ENCODE results near the gene FLRT3. TPM values are rescaled to one million over a fixed set of nuclear protein-coding genes. Genes with fewer than 3 reads are reported as not detected.

Gene FLRT3
- total and polyA plus RNA-seq, 10 of the 15 experiments (the other 5 are each of a cell fraction or from before 2014, with no cell fraction given): 0.06 to 1.9 (median 0.29) TPM

- H2AFZ ChIP-seq (ENCODE audit: control insufficient read depth, low read depth, low read length): no peak overlapping the region
- ATAC-seq (no peak), DNase-seq (ENCODE audit: low read depth, low spot score) (no peak), FAIRE-seq (no peak)
- RAD21 ChIA-PET (ENCODE audit: unreplicated experiment): no interaction called here
- no peak overlapping the region for H3K4me3 ChIP-seq
- no peaks in the 10 kb centered on the region for H4K20me1 ChIP-seq (ENCODE audit: control insufficient read depth, insufficient read depth)
- H3K4me2 ChIP-seq (ENCODE audit: control insufficient read depth, insufficient read depth): no peak overlapping the region
- BruUV-seq (replicated peaks): no TSS peak
- CTCF ChIA-PET: interaction anchor here (0.6 kb wide), 1 partner anchor 251 kb away, joined by 4 read pairs; no protein-coding TSS in a partner anchor
- POLR2A ChIA-PET: no interaction called here
- no peak for TF ChIP-seq STAT3 (IDR thresholded peaks at IDR 0.05; ENCODE audit: low read depth, low read length)
- TF ChIP-seq ZNF217 (IDR thresholded peaks at IDR 0.05): no peak
- TF ChIP-seq KLF5 (IDR thresholded peaks at IDR 0.05; ENCODE audit: partially characterized antibody): no peak
- TF ChIP-seq EED (IDR thresholded peaks at IDR 0.05; ENCODE audit: low read depth): no peak
- no peak for TF ChIP-seq RELA (IDR thresholded peaks at IDR 0.05; ENCODE audit: borderline replicate concordance, partially characterized antibody)
- no peak for TF ChIP-seq MYB (IDR thresholded peaks at IDR 0.05; ENCODE audit: borderline replicate concordance, low read depth, low read length)
- in situ Hi-C loops (cut with MboI): no loop called here
- SMC1A ChIA-PET (ENCODE audit: uncharacterized antibody, unreplicated experiment): interaction anchor here (1.4 to 1.8 kb wide), 2 partner anchors 18 to 37 kb away, joined by 3 to 6 read pairs; partner anchors contain the start of gene FLRT3
- intact Hi-C loops (cut with micrococcal nuclease; ENCODE audit: unreplicated experiment): no loop called here
- no peak overlapping the region for H3K9ac ChIP-seq (ENCODE audit: control insufficient read depth, insufficient read depth, low read length)
- no peak overlapping the region for H3K27ac ChIP-seq (ENCODE audit: control insufficient read depth, insufficient read depth)
- H3K36me3 ChIP-seq (ENCODE audit: control insufficient read depth in 2 of 2, insufficient read depth in 2 of 2, low read length in 1 of 2): no peaks in the 10 kb centered on the region
- H3K4me1 ChIP-seq (ENCODE audit: control insufficient read depth, insufficient read depth, low read length): no peaks in the 10 kb centered on the region
- no peaks in the 10 kb centered on the region for H3K79me2 ChIP-seq (ENCODE audit: control insufficient read depth, insufficient read depth, low read length)
- WGBS (ENCODE audit: insufficient coverage, insufficient replicate concordance, low lambda C conversion rate, missing lambda C conversion rate): 41% methylated on average over 3 of the region's 3 CpGs
- no peaks in the 10 kb centered on the region for H3K27me3 ChIP-seq (replicated peaks in 1 of 2; ENCODE audit: control insufficient read depth in 2 of 2, insufficient read depth in 2 of 2, low read length in 1 of 2)
- no peaks in the 10 kb centered on the region for H3K9me3 ChIP-seq (replicated peaks; ENCODE audit: control insufficient read depth, insufficient read depth, low read length)
These were observed 36.8 kb upstream of the FLRT3 start for GRCh38 chr20:14374196-14374595.

DNA sequence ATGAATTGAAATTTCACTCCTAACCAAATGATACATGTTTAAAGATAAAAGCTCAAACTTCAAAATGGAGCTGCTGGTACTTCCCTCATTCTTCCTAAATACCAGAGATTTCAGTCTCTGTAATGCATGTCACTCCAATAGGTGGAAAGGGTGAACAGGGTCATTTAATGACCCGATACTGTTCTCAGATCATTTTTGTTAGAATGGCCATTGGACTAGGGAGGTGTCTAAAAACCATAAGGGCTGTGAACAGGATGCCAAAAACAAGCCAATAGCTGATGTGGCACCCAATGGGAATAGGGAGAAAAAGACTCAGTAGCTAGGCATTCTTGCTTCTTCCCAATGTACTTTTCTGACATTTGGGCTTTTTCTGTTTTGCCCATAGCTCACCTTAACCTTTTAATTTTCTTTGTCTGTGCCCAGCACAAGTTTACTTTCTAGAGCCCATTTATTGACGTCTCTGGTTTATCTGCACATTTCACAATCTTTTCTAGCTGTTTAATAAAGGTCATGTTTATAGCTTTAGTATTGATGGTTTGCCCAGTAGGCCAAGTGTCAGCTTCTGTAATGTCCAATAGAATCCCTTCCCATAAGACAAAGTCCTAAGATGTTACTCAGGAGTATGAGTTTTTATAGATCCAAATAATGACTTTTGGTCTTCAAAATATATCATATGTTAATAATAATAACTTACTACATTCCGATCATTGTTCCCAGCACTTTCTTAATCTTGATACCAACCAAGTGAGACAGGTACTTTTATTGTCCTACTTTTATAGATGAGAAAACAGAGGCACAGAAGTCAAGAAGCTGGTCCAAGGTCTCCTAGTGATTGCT, 24.3 kb upstream of the FLRT3 start:
- 44% methylated on average over 3 of the region's 3 CpGs for WGBS (ENCODE audit: insufficient coverage, insufficient replicate concordance, low lambda C conversion rate, missing lambda C conversion rate)
- Histone ChIP-seq H3K4me1 (ENCODE audit: control insufficient read depth, insufficient read depth, low read length) (no peaks in the 10 kb centered on the region), H3K4me2 (ENCODE audit: control insufficient read depth, insufficient read depth) (no peak overlapping the region), H3K9me3 (replicated peaks; ENCODE audit: control insufficient read depth, insufficient read depth, low read length) (no peaks in the 10 kb centered on the region), H3K79me2 (ENCODE audit: control insufficient read depth, insufficient read depth, low read length) (no peaks in the 10 kb centered on the region), H3K4me3 (no peak overlapping the region), H3K27ac (ENCODE audit: control insufficient read depth, insufficient read depth) (no peak overlapping the region), H3K27me3 (replicated peaks in 1 of 2; ENCODE audit: control insufficient read depth in 2 of 2, insufficient read depth in 2 of 2, low read length in 1 of 2) (no peaks in the 10 kb centered on the region), H3K9ac (ENCODE audit: control insufficient read depth, insufficient read depth, low read length) (no peak overlapping the region), H2AFZ (ENCODE audit: control insufficient read depth, low read depth, low read length) (no peak overlapping the region), H4K20me1 (ENCODE audit: control insufficient read depth, insufficient read depth) (no peaks in the 10 kb centered on the region), H3K36me3 (ENCODE audit: control insufficient read depth in 2 of 2, insufficient read depth in 2 of 2, low read length in 1 of 2) (no peaks in the 10 kb centered on the region)
- TF ChIP-seq PAX8 (IDR thresholded peaks at IDR 0.05) (no peak), IKZF2 (IDR thresholded peaks at IDR 0.05) (no peak), PML (IDR thresholded peaks at IDR 0.05; ENCODE audit: low read length) (no peak), FOXK2 (IDR thresholded peaks at IDR 0.05) (no peak), RUNX3 (IDR thresholded peaks at IDR 0.05; ENCODE audit: low read length) (no peak), RB1 (IDR thresholded peaks at IDR 0.05; ENCODE audit: borderline replicate concordance) (no peak), BACH1 (IDR thresholded peaks at IDR 0.05; ENCODE audit: borderline replicate concordance) (no peak), EGR1 (IDR thresholded peaks at IDR 0.05; ENCODE audit: borderline replicate concordance in 1 of 2, low read depth in 2 of 2, low read length in 2 of 2) (no peak), CHD1 (IDR thresholded peaks at IDR 0.05; ENCODE audit: low read depth, low read length) (no peak)
- TF ChIP-seq, protein P1, sequence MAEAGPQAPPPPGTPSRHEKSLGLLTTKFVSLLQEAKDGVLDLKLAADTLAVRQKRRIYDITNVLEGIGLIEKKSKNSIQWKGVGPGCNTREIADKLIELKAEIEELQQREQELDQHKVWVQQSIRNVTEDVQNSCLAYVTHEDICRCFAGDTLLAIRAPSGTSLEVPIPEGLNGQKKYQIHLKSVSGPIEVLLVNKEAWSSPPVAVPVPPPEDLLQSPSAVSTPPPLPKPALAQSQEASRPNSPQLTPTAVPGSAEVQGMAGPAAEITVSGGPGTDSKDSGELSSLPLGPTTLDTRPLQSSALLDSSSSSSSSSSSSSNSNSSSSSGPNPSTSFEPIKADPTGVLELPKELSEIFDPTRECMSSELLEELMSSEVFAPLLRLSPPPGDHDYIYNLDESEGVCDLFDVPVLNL (IDR thresholded peaks at IDR 0.05; ENCODE audit: low read depth, low read length): no peak
- no TSS peak for BruUV-seq (replicated peaks)
- RAD21 ChIA-PET (ENCODE audit: unreplicated experiment): no interaction called here
- FAIRE-seq: no peak
- intact Hi-C loops (cut with micrococcal nuclease; ENCODE audit: unreplicated experiment) (no loop called here), in situ Hi-C loops (cut with MboI) (no loop called here)
- no peak for DNase-seq (ENCODE audit: low read depth, low spot score)
- ATAC-seq: no peak
- SMC1A ChIA-PET (ENCODE audit: uncharacterized antibody, unreplicated experiment): interaction anchor here (0.6 kb wide), 1 partner anchor 1409 kb away, joined by 3 read pairs; no protein-coding TSS in a partner anchor
- CTCF ChIA-PET: interaction anchor here (1.1 kb wide), 1 partner anchor 24 kb away, joined by 3 read pairs; no protein-coding TSS in a partner anchor
- POLR2A ChIA-PET: no interaction called here

Measured in GM12878 (cell line).